H9 (cell line): Measurements from ENCODE around the gene EGR4. TPM values are rescaled to one million over a fixed set of nuclear protein-coding genes. Genes with fewer than 3 reads are reported as not detected.
A peak's percentile ranks its signal among the peaks of the same experiment; 100 is the strongest.

Experiments used
- DNase-seq: peaks from one replicate; pipeline ENCODE4 v3.0.0-alpha.2; 2017
- H2AFZ ChIP-seq: one replicate; pipeline ENCODE4 v1.6.1; 2013; ENCODE audit warnings: mild to moderate bottlenecking, low read length, control low read depth, moderate library complexity
- H2AK5ac ChIP-seq: 2 replicates; pipeline ENCODE4 v1.6.1; 2013; ENCODE audit warnings: low read length, control low read depth, mixed read lengths; ENCODE audit not compliant: insufficient read length
- H2BK120ac ChIP-seq: one replicate; pipeline ENCODE4 v1.6.1; 2013; ENCODE audit warnings: low read depth, mild to moderate bottlenecking, low read length, control low read depth, inconsistent platforms; ENCODE audit not compliant: poor library complexity, severe bottlenecking
- H2BK12ac ChIP-seq: 2 replicates; pipeline ENCODE4 v1.6.1; 2013; ENCODE audit warnings: low read length, control low read depth, mixed read lengths, low read depth; ENCODE audit not compliant: insufficient read length
- H2BK15ac ChIP-seq: 2 replicates; pipeline ENCODE4 v1.6.1; 2013; ENCODE audit warnings: low read depth, low read length, control low read depth
- H2BK20ac ChIP-seq: one replicate; pipeline ENCODE4 v1.6.1; 2013; ENCODE audit warnings: low read depth, mild to moderate bottlenecking, low read length, control low read depth, inconsistent platforms; ENCODE audit not compliant: poor library complexity, severe bottlenecking
- H2BK5ac ChIP-seq: 2 replicates; pipeline ENCODE4 v1.6.1; 2013; ENCODE audit warnings: low read length, control low read depth, mixed read lengths; ENCODE audit not compliant: insufficient read length
- H3K14ac ChIP-seq: 2 replicates; pipeline ENCODE4 v1.6.1; 2013; ENCODE audit warnings: low read length, control low read depth; ENCODE audit not compliant: insufficient read depth
- H3K18ac ChIP-seq: 2 replicates; pipeline ENCODE4 v1.6.1; 2013; ENCODE audit warnings: low read depth, mild to moderate bottlenecking, mixed read lengths, low read length, control low read depth; ENCODE audit not compliant: insufficient read length
- H3K23ac ChIP-seq: 2 replicates; pipeline ENCODE4 v1.6.1; 2013; ENCODE audit warnings: low read length, control low read depth, mixed read lengths, low read depth; ENCODE audit not compliant: insufficient read length
- H3K23me2 ChIP-seq: 2 replicates; pipeline ENCODE4 v1.6.1; 2013; ENCODE audit warnings: low read depth, mild to moderate bottlenecking, mixed read lengths, low read length, control low read depth; ENCODE audit not compliant: insufficient read length, poor library complexity, severe bottlenecking
- H3K27ac ChIP-seq: 2 replicates; pipeline ENCODE4 v1.5.1; 2013; ENCODE audit warnings: low read length, control low read depth, mixed read lengths, low read depth; ENCODE audit not compliant: insufficient read length
- H3K27me3 ChIP-seq: 2 replicates; pipeline ENCODE4 v1.6.1; 2013; ENCODE audit warnings: low read length, control low read depth, inconsistent platforms; ENCODE audit not compliant: insufficient read depth
- H3K4ac ChIP-seq: 2 replicates; pipeline ENCODE4 v1.6.1; 2013; ENCODE audit warnings: low read depth, mild to moderate bottlenecking, control low read depth, inconsistent platforms, low read length, moderate library complexity
- H3K4me1 ChIP-seq: 2 replicates; pipeline ENCODE4 v1.6.1; 2013; ENCODE audit warnings: low read length, control low read depth, inconsistent platforms; ENCODE audit not compliant: insufficient read depth
- H3K4me2 ChIP-seq: 2 replicates; pipeline ENCODE4 v1.6.1; 2013; ENCODE audit warnings: low read length, control low read depth, mixed read lengths; ENCODE audit not compliant: insufficient read length, insufficient read depth
- H3K56ac ChIP-seq: 2 replicates; pipeline ENCODE4 v1.6.1; 2013; ENCODE audit warnings: low read depth, mild to moderate bottlenecking, mixed read lengths, low read length, control low read depth; ENCODE audit not compliant: insufficient read length
- H3K79me1 ChIP-seq: 2 replicates; pipeline ENCODE4 v1.6.1; 2013; ENCODE audit warnings: low read depth, mild to moderate bottlenecking, moderate library complexity, low read length, control low read depth, inconsistent platforms; ENCODE audit not compliant: insufficient read depth, poor library complexity, severe bottlenecking
- H3K79me2 ChIP-seq: 2 replicates; pipeline ENCODE4 v1.6.1; 2013; ENCODE audit warnings: low read length, control low read depth, inconsistent platforms; ENCODE audit not compliant: insufficient read depth
- H3K9ac ChIP-seq: 2 replicates; pipeline ENCODE4 v1.6.1; 2013; ENCODE audit warnings: low read length, control low read depth, mixed read lengths; ENCODE audit not compliant: insufficient read length; ENCODE audit errors: extremely low read depth
- H3K9me3 ChIP-seq: one replicate; pipeline ENCODE4 v1.6.1; 2013; ENCODE audit warnings: low read depth, low read length, inconsistent platforms; ENCODE audit not compliant: control insufficient read depth
- H3T11ph ChIP-seq: one replicate; pipeline ENCODE4 v1.6.1; 2013; ENCODE audit warnings: mild to moderate bottlenecking, low read length, control low read depth, inconsistent platforms
- H4K20me1 ChIP-seq: one replicate; pipeline ENCODE4 v1.6.1; 2013; ENCODE audit not compliant: control insufficient read depth, insufficient read length, insufficient read depth
- H4K5ac ChIP-seq: 2 replicates; pipeline ENCODE4 v1.6.1; 2013; ENCODE audit warnings: low read depth, mild to moderate bottlenecking, mixed read lengths, low read length, control low read depth; ENCODE audit not compliant: insufficient read length
- H4K8ac ChIP-seq: replicated peaks from 2 replicates; pipeline ENCODE4 v1.6.1; 2013; ENCODE audit warnings: low read length, control low read depth, mixed read lengths, low read depth; ENCODE audit not compliant: insufficient read length
- H4K91ac ChIP-seq: 2 replicates; pipeline ENCODE4 v1.6.1; 2013; ENCODE audit warnings: low read depth, mild to moderate bottlenecking, moderate library complexity, mixed read lengths, low read length, control low read depth; ENCODE audit not compliant: insufficient read length
- H3K27ac Mint-ChIP-seq, 3 experiments: 2 replicates in 2 of 3; 3 replicates in 1 of 3; pipeline ENCODE4 v1.8.0; 2020 to 2021; ENCODE audit warnings: mixed read lengths in 3 of 3, mild to moderate bottlenecking in 1 of 3, moderate library complexity in 1 of 3
- H3K27me3 Mint-ChIP-seq: 2 replicates; pipeline ENCODE4 v1.8.0; 2021; ENCODE audit warnings: low read depth, mild to moderate bottlenecking, moderate library complexity, mixed read lengths
- H3K36me3 Mint-ChIP-seq, 3 experiments: 2 replicates in 2 of 3; 3 replicates in 1 of 3; pipeline ENCODE4 v1.8.0; 2020 to 2021; ENCODE audit warnings: low read depth in 3 of 3, mixed read lengths in 3 of 3; ENCODE audit not compliant: insufficient read depth in 1 of 3
- H3K4me1 Mint-ChIP-seq, 2 experiments: 2 replicates each; pipeline ENCODE4 v1.8.0; 2020; ENCODE audit warnings: mixed read lengths in 2 of 2
- H3K4me3 Mint-ChIP-seq, 2 experiments: 2 replicates in 1 of 2; 3 replicates in 1 of 2; pipeline ENCODE4 v1.8.0; 2020 to 2021; ENCODE audit warnings: mild to moderate bottlenecking in 2 of 2, mixed read lengths in 2 of 2, moderate library complexity in 1 of 2
- H3K9me3 Mint-ChIP-seq, 2 experiments: 2 replicates in 1 of 2; 3 replicates in 1 of 2; pipeline ENCODE4 v1.8.0; 2020; ENCODE audit warnings: mild to moderate bottlenecking in 2 of 2, mixed read lengths in 2 of 2, moderate library complexity in 1 of 2
- WGBS: extraction: QIAGEN DNeasy Blood & Tissue Kit; methylation state at CpG from one replicate; pipeline ENCODE4 v1.1.7; 2013; ENCODE audit warnings: missing lambda C conversion rate, low lambda C conversion rate, mixed read lengths; ENCODE audit not compliant: insufficient read length; ENCODE audit errors: extremely low coverage; 5-methylcytosine and 5-hydroxymethylcytosine counted together
- total RNA-seq: library from RNA; stranded (reverse); gene quantifications from 2 replicates; pipeline ENCODE4 v1.2.1, GENCODE V29; 2021
- TF ChIP-seq, protein P1 (sequence below): fragments of 200-600 bp; sonication (generic); conservative IDR thresholded peaks from 3 replicates; pipeline ENCODE4 v1.8.0; 2021; ENCODE audit warnings: antibody characterized with exemption, mild to moderate bottlenecking

The EGR4 gene
- total RNA-seq, 1 experiment from 2014 or later = 0.85 TPM

DNA sequence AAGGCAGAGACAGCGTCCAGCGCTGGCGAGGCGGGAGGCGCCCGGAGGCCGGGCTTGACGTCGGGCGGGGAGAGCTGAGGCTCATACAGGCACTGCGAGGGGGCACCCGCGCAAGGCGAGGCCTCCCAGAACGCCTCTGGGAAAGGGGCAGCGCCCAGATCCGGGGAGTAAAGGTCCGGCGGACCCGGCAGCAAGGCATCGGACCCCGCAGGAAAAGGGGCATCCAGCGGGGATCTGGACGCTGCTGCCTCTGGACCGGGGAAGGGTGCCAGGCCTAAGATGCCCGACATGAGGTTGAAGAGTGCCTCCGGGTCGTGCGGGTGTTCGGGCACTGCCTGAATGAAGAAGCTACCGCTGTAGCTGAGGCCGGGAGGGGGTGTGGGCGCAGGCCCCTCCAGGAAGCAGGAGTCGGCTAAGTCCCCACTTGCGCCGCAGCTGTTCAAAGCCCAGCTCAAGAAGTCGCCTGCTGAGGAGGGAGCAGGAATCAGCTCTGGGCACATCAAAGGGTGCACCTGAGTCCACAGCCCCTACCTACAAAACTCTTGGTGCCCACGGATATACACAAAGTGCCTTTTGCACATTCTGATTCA, 937 bp downstream of the EGR4 start:
- no peak overlapping the region for H3K23ac ChIP-seq
- H3K9me3 ChIP-seq = no peaks in the 10 kb centered on the region
- H3K23me2 ChIP-seq = peaks cover 17% of the 10 kb centered on the region
- peak overlapping the region; percentile 63 for H3K4me2 ChIP-seq
- no peak overlapping the region for H4K91ac ChIP-seq
- H3K56ac ChIP-seq = no peak overlapping the region
- Mint-ChIP-seq H3K4me1 (peaks cover 10 to 19% of the 10 kb centered on the region in 2 experiments), H3K9me3 (peaks cover 0 to 2% of the 10 kb centered on the region in 2 experiments; a peak in 2 of 5 replicates), H3K27ac (no peak overlapping the region), H3K36me3 (no peaks in the 10 kb centered on the region; a peak in 1 of 7 replicates), H3K4me3 (peak overlapping the region; percentile 67 to 80), H3K27me3 (peaks cover 97% of the 10 kb centered on the region)
- no peaks in the 10 kb centered on the region for H3K79me2 ChIP-seq
- H3K27ac ChIP-seq = no peak overlapping the region
- no peak overlapping the region for H3T11ph ChIP-seq
- H4K8ac ChIP-seq = no peak overlapping the region
- no peak overlapping the region for H3K14ac ChIP-seq
- H3K27me3 ChIP-seq = peaks cover 38% of the 10 kb centered on the region
- H2BK15ac ChIP-seq = no peak overlapping the region
- H3K18ac ChIP-seq = no peak overlapping the region
- H2AK5ac ChIP-seq = no peak overlapping the region
- no peaks in the 10 kb centered on the region for H3K79me1 ChIP-seq
- H3K4ac ChIP-seq = no peak overlapping the region
- no CpG with 5 or more reads among the region's 38 CpGs for WGBS
- DNase-seq = no peak
- H3K9ac ChIP-seq = no peak overlapping the region
- no peaks in the 10 kb centered on the region for H4K20me1 ChIP-seq
- no peak overlapping the region for H2BK120ac ChIP-seq
- H3K4me1 ChIP-seq = no peaks in the 10 kb centered on the region
- no peak overlapping the region for H2AFZ ChIP-seq
- TF ChIP-seq, protein P1, sequence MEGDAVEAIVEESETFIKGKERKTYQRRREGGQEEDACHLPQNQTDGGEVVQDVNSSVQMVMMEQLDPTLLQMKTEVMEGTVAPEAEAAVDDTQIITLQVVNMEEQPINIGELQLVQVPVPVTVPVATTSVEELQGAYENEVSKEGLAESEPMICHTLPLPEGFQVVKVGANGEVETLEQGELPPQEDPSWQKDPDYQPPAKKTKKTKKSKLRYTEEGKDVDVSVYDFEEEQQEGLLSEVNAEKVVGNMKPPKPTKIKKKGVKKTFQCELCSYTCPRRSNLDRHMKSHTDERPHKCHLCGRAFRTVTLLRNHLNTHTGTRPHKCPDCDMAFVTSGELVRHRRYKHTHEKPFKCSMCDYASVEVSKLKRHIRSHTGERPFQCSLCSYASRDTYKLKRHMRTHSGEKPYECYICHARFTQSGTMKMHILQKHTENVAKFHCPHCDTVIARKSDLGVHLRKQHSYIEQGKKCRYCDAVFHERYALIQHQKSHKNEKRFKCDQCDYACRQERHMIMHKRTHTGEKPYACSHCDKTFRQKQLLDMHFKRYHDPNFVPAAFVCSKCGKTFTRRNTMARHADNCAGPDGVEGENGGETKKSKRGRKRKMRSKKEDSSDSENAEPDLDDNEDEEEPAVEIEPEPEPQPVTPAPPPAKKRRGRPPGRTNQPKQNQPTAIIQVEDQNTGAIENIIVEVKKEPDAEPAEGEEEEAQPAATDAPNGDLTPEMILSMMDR = no peak
- no peak overlapping the region for H2BK20ac ChIP-seq
- H4K5ac ChIP-seq = no peak overlapping the region
- no peak overlapping the region for H2BK5ac ChIP-seq
- H2BK12ac ChIP-seq = no peak overlapping the region
